Body of pancreas (tissue), 4 donors: ENCODE data around the gene NECAB3.

ENCODE experiments used
- POLR2A ChIP-seq, 3 donors: fragments of 450-650 bp; IDR thresholded peaks; one replicate each; pipeline ENCODE4 v1.6.1; 2016; ENCODE audit warnings: antibody characterized with exemption in 3 of 3, mild to moderate bottlenecking in 2 of 3
- TF ChIP-seq, protein P1 (sequence below), 7 experiments: fragments of 450-650 bp in 4 of 7; fragments of 200-600 bp in 3 of 7; sonication (generic) in 3 of 7; IDR thresholded peaks; one replicate each; pipeline ENCODE4 v1.5.1; 2016 to 2019; ENCODE audit warnings: antibody characterized with exemption in 7 of 7

DNA sequence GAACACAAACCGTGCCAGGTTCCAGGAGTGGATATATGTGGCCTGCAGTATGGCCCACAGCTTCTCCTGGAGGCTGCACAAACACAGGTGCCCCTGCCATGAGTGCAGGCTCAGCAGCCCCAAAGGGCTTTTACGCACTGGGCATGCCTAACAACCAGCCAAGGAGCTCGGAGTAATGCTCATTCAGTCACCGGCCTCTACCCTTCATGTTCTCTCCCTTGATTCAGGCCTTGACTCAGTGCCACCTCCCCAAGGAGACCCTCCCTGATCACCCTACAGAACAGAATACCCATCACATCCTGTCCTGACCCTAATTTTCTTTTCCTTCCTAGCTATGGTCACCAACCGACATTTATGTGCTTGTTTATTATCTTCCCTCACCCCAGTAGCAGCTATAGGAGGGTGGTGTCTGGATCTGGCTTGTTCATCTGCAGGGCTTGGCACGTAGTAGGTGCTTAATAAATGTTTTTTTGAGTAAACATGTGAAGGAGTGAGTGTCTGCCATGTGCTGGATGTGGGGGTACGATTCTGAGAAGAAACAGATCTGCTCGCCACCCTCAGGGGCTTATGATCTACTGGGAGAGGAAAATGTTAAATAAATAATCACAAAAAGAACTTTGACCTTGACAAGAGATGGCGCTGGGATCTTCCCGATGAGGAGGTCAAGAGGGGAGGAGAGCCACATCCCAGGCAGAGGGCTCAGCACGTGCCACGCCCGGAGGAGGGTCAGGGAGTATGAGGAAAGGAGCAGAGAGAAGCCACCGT is 36.6 kb upstream of the NECAB3 start:
- TF ChIP-seq, protein P1, sequence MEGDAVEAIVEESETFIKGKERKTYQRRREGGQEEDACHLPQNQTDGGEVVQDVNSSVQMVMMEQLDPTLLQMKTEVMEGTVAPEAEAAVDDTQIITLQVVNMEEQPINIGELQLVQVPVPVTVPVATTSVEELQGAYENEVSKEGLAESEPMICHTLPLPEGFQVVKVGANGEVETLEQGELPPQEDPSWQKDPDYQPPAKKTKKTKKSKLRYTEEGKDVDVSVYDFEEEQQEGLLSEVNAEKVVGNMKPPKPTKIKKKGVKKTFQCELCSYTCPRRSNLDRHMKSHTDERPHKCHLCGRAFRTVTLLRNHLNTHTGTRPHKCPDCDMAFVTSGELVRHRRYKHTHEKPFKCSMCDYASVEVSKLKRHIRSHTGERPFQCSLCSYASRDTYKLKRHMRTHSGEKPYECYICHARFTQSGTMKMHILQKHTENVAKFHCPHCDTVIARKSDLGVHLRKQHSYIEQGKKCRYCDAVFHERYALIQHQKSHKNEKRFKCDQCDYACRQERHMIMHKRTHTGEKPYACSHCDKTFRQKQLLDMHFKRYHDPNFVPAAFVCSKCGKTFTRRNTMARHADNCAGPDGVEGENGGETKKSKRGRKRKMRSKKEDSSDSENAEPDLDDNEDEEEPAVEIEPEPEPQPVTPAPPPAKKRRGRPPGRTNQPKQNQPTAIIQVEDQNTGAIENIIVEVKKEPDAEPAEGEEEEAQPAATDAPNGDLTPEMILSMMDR (IDR thresholded peaks at IDR 0.05): no peak
- no peak for TF ChIP-seq POLR2A (IDR thresholded peaks at IDR 0.05)
